Testis (tissue), 2 donors: ENCODE measurements around the gene GP1BA.

Experiments used
- CTCF ChIP-seq, 3 experiments: fragments of 450-650 bp in 2 of 3; fragments of 200-600 bp in 1 of 3; sonication (generic) in 1 of 3; IDR thresholded peaks; one replicate each; pipeline ENCODE4 v1.5.1; 2016 to 2019; ENCODE audit warnings: antibody characterized with exemption in 3 of 3, mild to moderate bottlenecking in 2 of 3, moderate library complexity in 1 of 3
- POLR2A ChIP-seq: fragments of 450-650 bp; IDR thresholded peaks from one replicate; pipeline ENCODE4 v1.6.1; 2017; ENCODE audit warnings: antibody characterized with exemption, mild to moderate bottlenecking, moderate library complexity

GRCh38 chr17:4903051-4903818 is 28.8 kb upstream of the GP1BA start, which contains the start of gene CHRNE:
- peak; percentile 57 to 82 (median 80) for TF ChIP-seq CTCF (IDR thresholded peaks at IDR 0.05)
- no peak for TF ChIP-seq POLR2A
